ENCODE data around the gene ABCA3. TPM values are rescaled to one million over a fixed set of nuclear protein-coding genes. Genes with fewer than 3 reads are reported as not detected.

Gene ABCA3
- total and polyA plus RNA-seq, 4 donors = 197 to 607 (median 411) TPM

DNA sequence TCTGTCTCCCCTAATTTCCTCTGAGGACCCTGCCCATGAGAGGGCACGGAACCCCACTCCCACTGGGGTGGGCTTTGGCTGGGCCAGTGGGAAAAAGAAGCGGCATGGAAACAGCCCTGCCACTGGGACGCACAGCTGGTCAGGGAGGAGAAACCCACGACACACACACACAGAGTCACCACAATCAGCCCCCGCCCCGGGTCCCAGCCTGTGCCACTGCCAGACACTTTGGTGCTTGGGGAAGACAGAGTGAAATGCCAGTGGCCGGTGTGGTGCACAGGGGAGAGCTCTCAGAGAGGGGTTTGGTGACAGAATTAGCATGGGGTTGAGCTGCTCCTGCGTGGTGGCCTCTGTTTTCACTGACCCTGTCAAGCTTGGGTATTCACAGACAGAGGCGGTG, 41.9 kb downstream of the ABCA3 start:
- H3K9ac ChIP-seq (ENCODE audit: insufficient read depth in 1 of 2, low read length in 2 of 2) = no peak overlapping the region
- ATAC-seq (ENCODE audit: insufficient read depth, low FRiP score) = no peak
- DNase-seq = no peak
- H3K9me3 ChIP-seq (ENCODE audit: control insufficient read depth in 4 of 4, insufficient read depth in 3 of 4, low read length in 3 of 4) = no peaks in the 10 kb centered on the region
- no peaks in the 10 kb centered on the region for H3K27me3 ChIP-seq (ENCODE audit: control insufficient read depth in 3 of 3, insufficient read depth in 3 of 3, low read length in 2 of 3)
- H3K4me3 ChIP-seq = no peak overlapping the region
- 93 to 95% methylated on average over 9 of the region's 9 CpGs for WGBS, 2 donors
- TF ChIP-seq, protein P1, sequence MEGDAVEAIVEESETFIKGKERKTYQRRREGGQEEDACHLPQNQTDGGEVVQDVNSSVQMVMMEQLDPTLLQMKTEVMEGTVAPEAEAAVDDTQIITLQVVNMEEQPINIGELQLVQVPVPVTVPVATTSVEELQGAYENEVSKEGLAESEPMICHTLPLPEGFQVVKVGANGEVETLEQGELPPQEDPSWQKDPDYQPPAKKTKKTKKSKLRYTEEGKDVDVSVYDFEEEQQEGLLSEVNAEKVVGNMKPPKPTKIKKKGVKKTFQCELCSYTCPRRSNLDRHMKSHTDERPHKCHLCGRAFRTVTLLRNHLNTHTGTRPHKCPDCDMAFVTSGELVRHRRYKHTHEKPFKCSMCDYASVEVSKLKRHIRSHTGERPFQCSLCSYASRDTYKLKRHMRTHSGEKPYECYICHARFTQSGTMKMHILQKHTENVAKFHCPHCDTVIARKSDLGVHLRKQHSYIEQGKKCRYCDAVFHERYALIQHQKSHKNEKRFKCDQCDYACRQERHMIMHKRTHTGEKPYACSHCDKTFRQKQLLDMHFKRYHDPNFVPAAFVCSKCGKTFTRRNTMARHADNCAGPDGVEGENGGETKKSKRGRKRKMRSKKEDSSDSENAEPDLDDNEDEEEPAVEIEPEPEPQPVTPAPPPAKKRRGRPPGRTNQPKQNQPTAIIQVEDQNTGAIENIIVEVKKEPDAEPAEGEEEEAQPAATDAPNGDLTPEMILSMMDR (IDR thresholded peaks at IDR 0.05; ENCODE audit: control extremely low read depth, extremely low read depth) = no peak
- no peak overlapping the region for H3K27ac ChIP-seq (ENCODE audit: low read depth in 1 of 2, low read length in 1 of 2)
- H3K4me1 ChIP-seq (ENCODE audit: control insufficient read depth in 5 of 5, insufficient read depth in 5 of 5, low read length in 5 of 5) = peaks cover 0 to 3% (median 0%) of the 10 kb centered on the region in 5 donors
- H3K36me3 ChIP-seq (ENCODE audit: control insufficient read depth in 4 of 4, insufficient read depth in 4 of 4, low read length in 4 of 4) = peaks cover 0 to 46% (median 0%) of the 10 kb centered on the region in 4 donors

- TF ChIP-seq, protein P1 (IDR thresholded peaks at IDR 0.05; ENCODE audit: control extremely low read depth, extremely low read depth) = no peak
- Histone ChIP-seq H3K4me1 (ENCODE audit: control insufficient read depth in 5 of 5, insufficient read depth in 5 of 5, low read length in 5 of 5) (peaks cover 0 to 3% (median 0%) of the 10 kb centered on the region in 5 donors), H3K36me3 (ENCODE audit: control insufficient read depth in 4 of 4, insufficient read depth in 4 of 4, low read length in 4 of 4) (peaks cover 0 to 44% (median 0%) of the 10 kb centered on the region in 4 donors), H3K9ac (ENCODE audit: insufficient read depth in 1 of 2, low read length in 2 of 2) (no peak overlapping the region), H3K4me3 (no peak overlapping the region), H3K27ac (ENCODE audit: low read depth in 1 of 2, low read length in 1 of 2) (no peak overlapping the region), H3K9me3 (ENCODE audit: control insufficient read depth in 4 of 4, insufficient read depth in 3 of 4, low read length in 3 of 4) (no peaks in the 10 kb centered on the region), H3K27me3 (ENCODE audit: control insufficient read depth in 3 of 3, insufficient read depth in 3 of 3, low read length in 2 of 3) (no peaks in the 10 kb centered on the region)
- no peak for DNase-seq
- no peak for ATAC-seq (ENCODE audit: insufficient read depth, low FRiP score)
- 96 to 97% methylated on average over 22 of the region's 22 CpGs for WGBS, 2 donors
Measured at GRCh38 chr16:2297506-2297860, 43.0 kb downstream of the ABCA3 start.

DNA sequence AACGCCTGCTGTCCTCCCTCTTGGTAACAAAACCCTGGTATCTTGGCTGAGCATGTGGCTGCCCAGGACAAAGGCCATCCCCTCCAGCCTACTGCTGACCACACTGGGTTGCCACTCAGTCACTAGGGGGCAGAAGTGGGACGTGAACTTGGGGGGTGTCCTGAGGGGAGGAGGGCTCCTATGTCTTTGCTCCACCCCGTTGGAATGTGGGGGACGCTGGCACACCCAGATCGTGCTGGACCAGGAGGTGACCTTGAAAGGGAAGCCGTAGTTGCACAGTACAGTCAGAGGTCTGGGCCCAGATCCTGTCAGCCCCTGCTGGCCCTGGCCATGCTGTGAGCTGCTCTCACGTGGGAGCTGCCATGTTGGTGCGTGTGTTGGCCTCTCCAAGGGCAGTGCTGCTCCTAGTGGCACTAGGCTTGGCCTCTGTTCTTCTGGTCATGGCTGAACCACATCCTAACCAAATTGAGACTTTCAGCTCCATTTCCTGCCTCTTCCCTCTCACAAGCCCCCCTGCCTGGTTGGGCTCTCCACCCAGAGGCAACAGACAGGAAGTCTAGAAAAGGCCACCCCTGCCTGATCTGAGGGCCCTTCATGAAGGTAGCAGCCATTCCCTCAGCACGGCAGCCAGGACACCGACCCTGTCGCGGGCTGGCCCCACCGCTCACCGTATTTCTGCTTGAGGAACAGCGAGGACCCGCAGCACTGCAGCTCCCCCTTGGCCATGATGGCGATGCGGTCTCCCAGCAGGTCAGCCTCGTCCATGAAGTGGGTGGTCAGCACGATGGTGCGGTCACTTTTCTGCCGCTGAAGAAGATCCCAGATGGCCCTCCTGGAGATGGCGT, 43.6 kb downstream of the ABCA3 start:
- peak in 2 of 3 donors; percentile 4 to 7 for DNase-seq

More for the DNA sequence above, 43.6 kb downstream of the ABCA3 start:
- peaks cover 0 to 49% (median 0%) of the 10 kb centered on the region in 4 donors for H3K36me3 ChIP-seq (ENCODE audit: control insufficient read depth in 4 of 4, insufficient read depth in 4 of 4, low read length in 4 of 4)
- no peak overlapping the region for H3K4me3 ChIP-seq
- H3K27ac ChIP-seq (ENCODE audit: low read depth in 1 of 2, low read length in 1 of 2) = no peak overlapping the region
- no peaks in the 10 kb centered on the region for H3K27me3 ChIP-seq (ENCODE audit: control insufficient read depth in 3 of 3, insufficient read depth in 3 of 3, low read length in 2 of 3)
- peaks cover 0 to 3% (median 0%) of the 10 kb centered on the region in 5 donors for H3K4me1 ChIP-seq (ENCODE audit: control insufficient read depth in 5 of 5, insufficient read depth in 5 of 5, low read length in 5 of 5)
- ATAC-seq (ENCODE audit: insufficient read depth, low FRiP score) = no peak
- 78 to 82% methylated on average over 23 of the region's 23 CpGs for WGBS, 2 donors
- TF ChIP-seq, protein P1 (IDR thresholded peaks at IDR 0.05; ENCODE audit: control extremely low read depth, extremely low read depth) = no peak
- no peak overlapping the region for H3K9ac ChIP-seq (ENCODE audit: insufficient read depth in 1 of 2, low read length in 2 of 2)
- no peaks in the 10 kb centered on the region for H3K9me3 ChIP-seq (ENCODE audit: control insufficient read depth in 4 of 4, insufficient read depth in 3 of 4, low read length in 3 of 4)

Measured in lung (tissue), 12 donors.